Neural cell (in vitro differentiated cells): Measurements from ENCODE around the gene SERPINB6.

Experiments
- EZH2 ChIP-seq: fragments of 200-600, 300-800 bp; shearing (Covaris generic), sonication (generic); IDR thresholded peaks from 2 replicates; pipeline ENCODE4 v1.6.1; 2014; ENCODE audit warnings: antibody characterized with exemption, low read length, borderline replicate concordance, mild to moderate bottlenecking; ENCODE audit not compliant: insufficient read depth, poor library complexity, severe bottlenecking
- MXI1 ChIP-seq: fragments of 450-650 bp; conservative IDR thresholded peaks from 2 replicates; pipeline ENCODE4 v1.6.1; 2014; ENCODE audit warnings: antibody characterized with exemption, mild to moderate bottlenecking; ENCODE audit not compliant: poor library complexity, severe bottlenecking
- POLR2AphosphoS5 ChIP-seq: IDR thresholded peaks from 2 replicates; pipeline ENCODE4 v1.6.1; 2012
- SMC3 ChIP-seq: fragments of 450-650 bp; conservative IDR thresholded peaks from 2 replicates; pipeline ENCODE4 v1.6.1; 2014; ENCODE audit warnings: antibody characterized with exemption, mild to moderate bottlenecking, moderate library complexity; ENCODE audit not compliant: poor library complexity
- TAF1 ChIP-seq: IDR thresholded peaks from 2 replicates; pipeline ENCODE4 v1.6.1; 2012; ENCODE audit warnings: low read depth
- TF ChIP-seq, protein P1 (sequence below): fragments of 450-650 bp; IDR thresholded peaks from 2 replicates; pipeline ENCODE4 v1.5.1; 2014; ENCODE audit warnings: antibody characterized with exemption, mild to moderate bottlenecking, moderate library complexity; ENCODE audit not compliant: poor library complexity, severe bottlenecking

DNA sequence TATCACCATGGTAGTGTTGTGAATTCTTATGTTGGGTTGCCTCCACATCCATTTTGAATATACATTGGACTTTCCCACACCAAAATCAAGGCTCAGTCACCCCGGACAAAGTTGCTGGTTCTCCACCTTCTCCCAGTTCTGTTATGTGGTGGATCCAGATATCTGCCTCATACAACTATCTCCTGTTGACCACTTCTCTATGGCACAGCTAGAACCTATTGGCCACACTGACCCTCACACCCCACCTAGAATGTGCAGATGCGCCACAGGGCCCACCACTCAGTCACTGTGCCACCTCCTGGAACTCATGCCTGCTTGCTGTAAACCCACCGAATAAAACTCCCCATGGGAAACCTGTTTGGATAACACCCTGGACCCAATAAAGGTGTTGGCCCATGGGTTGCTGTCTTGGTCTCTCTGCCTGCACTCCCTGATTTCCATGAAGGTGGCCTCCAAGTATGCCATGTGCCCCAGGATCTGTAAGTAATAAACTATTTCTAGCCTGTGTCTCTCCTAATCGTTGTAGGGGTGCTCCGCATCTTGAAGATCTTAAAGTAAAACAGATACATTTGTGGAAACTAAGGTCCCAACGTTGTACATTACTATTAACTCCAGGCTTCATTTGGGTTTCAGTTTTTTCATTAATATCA lies 21.1 kb upstream of the SERPINB6 start:
- TF ChIP-seq SMC3 (no peak), POLR2AphosphoS5 (no peak), EZH2 (no peak), MXI1 (no peak), TAF1 (no peak)
- TF ChIP-seq, protein P1, sequence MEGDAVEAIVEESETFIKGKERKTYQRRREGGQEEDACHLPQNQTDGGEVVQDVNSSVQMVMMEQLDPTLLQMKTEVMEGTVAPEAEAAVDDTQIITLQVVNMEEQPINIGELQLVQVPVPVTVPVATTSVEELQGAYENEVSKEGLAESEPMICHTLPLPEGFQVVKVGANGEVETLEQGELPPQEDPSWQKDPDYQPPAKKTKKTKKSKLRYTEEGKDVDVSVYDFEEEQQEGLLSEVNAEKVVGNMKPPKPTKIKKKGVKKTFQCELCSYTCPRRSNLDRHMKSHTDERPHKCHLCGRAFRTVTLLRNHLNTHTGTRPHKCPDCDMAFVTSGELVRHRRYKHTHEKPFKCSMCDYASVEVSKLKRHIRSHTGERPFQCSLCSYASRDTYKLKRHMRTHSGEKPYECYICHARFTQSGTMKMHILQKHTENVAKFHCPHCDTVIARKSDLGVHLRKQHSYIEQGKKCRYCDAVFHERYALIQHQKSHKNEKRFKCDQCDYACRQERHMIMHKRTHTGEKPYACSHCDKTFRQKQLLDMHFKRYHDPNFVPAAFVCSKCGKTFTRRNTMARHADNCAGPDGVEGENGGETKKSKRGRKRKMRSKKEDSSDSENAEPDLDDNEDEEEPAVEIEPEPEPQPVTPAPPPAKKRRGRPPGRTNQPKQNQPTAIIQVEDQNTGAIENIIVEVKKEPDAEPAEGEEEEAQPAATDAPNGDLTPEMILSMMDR: no peak
